GM18858 (cell line): ENCODE results near the gene CNN3.

Source experiments
- ATAC-seq: cut with Tn5 transposase; IDR thresholded peaks from one replicate; pipeline ENCODE4 v1.9.1; 2021; ENCODE audit not compliant: unreplicated experiment

CNN3 gene

GRCh38 chr1:94858276-94858675, 68.6 kb downstream of the CNN3 start:
- no peak for ATAC-seq

DNA sequence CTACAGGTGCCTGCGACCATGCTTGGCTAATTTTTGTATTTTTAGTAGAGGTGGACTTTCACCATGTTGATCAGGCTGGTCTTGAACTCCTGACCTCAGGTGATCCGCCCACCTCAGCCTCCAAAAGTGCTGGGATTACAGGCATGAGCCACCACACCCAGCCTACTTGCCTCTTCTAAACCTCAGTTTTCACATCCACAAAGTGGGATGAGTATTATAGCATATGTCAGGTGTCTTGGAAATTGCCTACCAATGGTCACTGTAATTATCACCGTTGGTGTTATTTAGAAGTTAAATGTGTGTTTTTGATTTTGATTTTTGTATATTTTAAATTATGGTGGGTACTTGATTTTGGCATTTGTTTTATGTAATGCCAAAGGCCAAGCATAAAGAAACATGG, 70.0 kb downstream of the CNN3 start:
- ATAC-seq: no peak

DNA sequence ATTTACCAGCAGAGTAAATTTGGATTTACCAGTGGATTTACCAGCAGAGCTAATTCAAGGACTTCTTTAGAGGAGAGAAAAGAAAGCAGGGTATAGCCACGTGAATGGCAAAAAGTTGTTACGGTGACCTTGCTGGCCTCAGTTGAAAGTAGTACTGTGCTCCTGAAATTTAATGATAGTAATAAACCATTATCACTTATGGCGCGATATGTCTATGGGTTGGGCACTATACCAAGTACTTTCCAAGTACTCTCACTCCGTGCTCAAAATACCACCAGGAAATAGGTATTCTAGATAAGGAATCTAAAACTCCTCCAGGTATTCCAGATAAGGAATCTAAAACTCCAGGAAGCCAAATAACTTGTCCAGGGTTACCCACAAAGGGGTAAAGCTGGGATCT, 70.9 kb downstream of the CNN3 start:
- no peak for ATAC-seq

GRCh38 chr1:94855307-94855700, 71.6 kb downstream of the CNN3 start:
- no peak for ATAC-seq

- peak; percentile 99 for ATAC-seq
Measured at GRCh38 chr1:94854458-94855306, 72.2 kb downstream of the CNN3 start.

- no peak for ATAC-seq
Measured at GRCh38 chr1:94852788-94853187, 74.1 kb downstream of the CNN3 start.

- ATAC-seq: no peak
Measured at GRCh38 chr1:94851571-94851970, 75.3 kb downstream of the CNN3 start.
